NB4 (cell line): ENCODE measurements around the gene CNGA2.

Experiments
- CTCF ChIP-seq: IDR thresholded peaks from one replicate; pipeline ENCODE4 v1.5.1; 2012; ENCODE audit warnings: low read depth, low read length
- MAX ChIP-seq: IDR thresholded peaks from 2 replicates; pipeline ENCODE4 v1.6.1; 2011; ENCODE audit warnings: low read depth, low read length
- MYC ChIP-seq: IDR thresholded peaks from 2 replicates; pipeline ENCODE4 v1.6.1; 2011; ENCODE audit warnings: low read depth, low read length
- POLR2A ChIP-seq: IDR thresholded peaks from 2 replicates; pipeline ENCODE4 v1.6.1; 2011; ENCODE audit warnings: mild to moderate bottlenecking; ENCODE audit not compliant: insufficient read length; ENCODE audit errors: extremely low read depth

GRCh38 chrX:151704041-151704663 lies 30.4 kb upstream of the CNGA2 start:
- TF ChIP-seq MAX: no peak
- no peak for TF ChIP-seq POLR2A
- no peak for TF ChIP-seq CTCF
- TF ChIP-seq MYC: no peak
